Hippocampal formation (tissue), 2 donors: ENCODE measurements around the gene CAV1.
"Not testable (repeated sequence)": the region's sequence is repeated elsewhere in the genome, so short reads cannot be mapped to it uniquely, and the experiment has no call there.

Experiments used
- DNase-seq, 2 donors: peaks; one replicate each; lab custom pipeline; 2025; lab: John Stamatoyannopoulos, UW

Gene CAV1

GRCh38 chr7:116524609-116525297, at the start of gene CAV1:
TSS of gene CAV1 (plus strand) at chr7:116525036. CDS start at chr7:116525063, 27 bp downstream.
- peak in 1 of 2 donors; percentile 10 for DNase-seq

- DNase-seq: no peak
Measured at GRCh38 chr7:116477625-116478024, 47.2 kb upstream of the CAV1 start.

- no peak for DNase-seq
Measured at GRCh38 chr7:116478834-116479233, 46.0 kb upstream of the CAV1 start.

- no peak for DNase-seq
Measured at GRCh38 chr7:116483271-116483942, 41.4 kb upstream of the CAV1 start.

GRCh38 chr7:116484389-116484788, 40.4 kb upstream of the CAV1 start:
- DNase-seq: not testable (repeated sequence)

- DNase-seq: no peak
Measured at GRCh38 chr7:116487907-116488521, 36.8 kb upstream of the CAV1 start.

GRCh38 chr7:116490351-116490750, 34.5 kb upstream of the CAV1 start:
- DNase-seq: no peak

GRCh38 chr7:116491887-116492653, 32.8 kb upstream of the CAV1 start:
- DNase-seq: no peak

GRCh38 chr7:116492654-116493109, 32.2 kb upstream of the CAV1 start:
- no peak for DNase-seq

GRCh38 chr7:116493449-116493848, 31.4 kb upstream of the CAV1 start:
- no peak for DNase-seq

GRCh38 chr7:116494472-116494871, 30.4 kb upstream of the CAV1 start:
- no peak for DNase-seq

GRCh38 chr7:116495736-116496135, 29.1 kb upstream of the CAV1 start:
- DNase-seq: no peak

GRCh38 chr7:116496653-116497052, 28.2 kb upstream of the CAV1 start:
- no peak for DNase-seq

- no peak for DNase-seq
Measured at GRCh38 chr7:116497708-116498107, 27.1 kb upstream of the CAV1 start.

- peak in 1 of 2 donors; percentile 13 for DNase-seq
Measured at GRCh38 chr7:116499168-116500077, 25.4 kb upstream of the CAV1 start, which contains the start of gene CAV2. TSS of gene CAV2 (plus strand) at chr7:116499738. CDS start at chr7:116499782, 44 bp downstream.

GRCh38 chr7:116500078-116500853, 24.6 kb upstream of the CAV1 start:
- no peak for DNase-seq

GRCh38 chr7:116501425-116502167, 23.2 kb upstream of the CAV1 start:
- DNase-seq: no peak

GRCh38 chr7:116502201-116503096, 22.4 kb upstream of the CAV1 start:
- DNase-seq: no peak
